ENCODE data around the gene PTCD2.
"Not testable (repeated sequence)": the region's sequence is repeated elsewhere in the genome, so short reads cannot be mapped to it uniquely, and the experiment has no call there.

The PTCD2 gene

GRCh38 chr5:72386639-72387038 lies 66.5 kb downstream of the PTCD2 start:
- DNase-seq, result no peak

- no peak for DNase-seq
These were observed 67.8 kb downstream of the PTCD2 start for GRCh38 chr5:72387985-72388384.

- DNase-seq, result no peak
These were observed 68.5 kb downstream of the PTCD2 start for GRCh38 chr5:72388646-72389045.

- DNase-seq, result no peak
These were observed 70.7 kb downstream of the PTCD2 start for GRCh38 chr5:72390836-72391235.

GRCh38 chr5:72392326-72392733 lies 72.2 kb downstream of the PTCD2 start:
- DNase-seq, result no peak

GRCh38 chr5:72393052-72393451 lies 72.9 kb downstream of the PTCD2 start:
- DNase-seq, result no peak

GRCh38 chr5:72394688-72395087 lies 74.5 kb downstream of the PTCD2 start:
- no peak for DNase-seq

GRCh38 chr5:72397836-72398235 lies 77.7 kb downstream of the PTCD2 start:
- no peak for DNase-seq

- DNase-seq, result no peak
These were observed 80.8 kb downstream of the PTCD2 start for GRCh38 chr5:72400950-72401349.

- no peak for DNase-seq
These were observed 82.3 kb downstream of the PTCD2 start for GRCh38 chr5:72402381-72402890.

GRCh38 chr5:72402959-72403628 lies 82.9 kb downstream of the PTCD2 start:
- no peak for DNase-seq

- not testable (repeated sequence) for DNase-seq
These were observed 84.6 kb downstream of the PTCD2 start for GRCh38 chr5:72404771-72405170.

- DNase-seq, result no peak
These were observed 86.9 kb downstream of the PTCD2 start for GRCh38 chr5:72407078-72407477.

GRCh38 chr5:72407541-72407940 lies 87.4 kb downstream of the PTCD2 start:
- DNase-seq, result no peak

- DNase-seq, result no peak
These were observed 88.0 kb downstream of the PTCD2 start for GRCh38 chr5:72408127-72408526.

GRCh38 chr5:72408603-72409002 lies 88.4 kb downstream of the PTCD2 start:
- no peak for DNase-seq

- DNase-seq, result no peak
These were observed 90.6 kb downstream of the PTCD2 start for GRCh38 chr5:72410688-72411295.

- no peak for DNase-seq
These were observed 92.3 kb downstream of the PTCD2 start for GRCh38 chr5:72412283-72413055.

- no peak for DNase-seq
These were observed 95.6 kb downstream of the PTCD2 start for GRCh38 chr5:72415616-72416325.

- no peak for DNase-seq
These were observed 97.3 kb downstream of the PTCD2 start for GRCh38 chr5:72417333-72418062.

Measured in activated T-cell treated with anti-CD3 and anti-CD28 coated beads for 4 hours (primary cell).